Measurements from ENCODE around the gene ATG2A.

- TF ChIP-seq, protein P1, sequence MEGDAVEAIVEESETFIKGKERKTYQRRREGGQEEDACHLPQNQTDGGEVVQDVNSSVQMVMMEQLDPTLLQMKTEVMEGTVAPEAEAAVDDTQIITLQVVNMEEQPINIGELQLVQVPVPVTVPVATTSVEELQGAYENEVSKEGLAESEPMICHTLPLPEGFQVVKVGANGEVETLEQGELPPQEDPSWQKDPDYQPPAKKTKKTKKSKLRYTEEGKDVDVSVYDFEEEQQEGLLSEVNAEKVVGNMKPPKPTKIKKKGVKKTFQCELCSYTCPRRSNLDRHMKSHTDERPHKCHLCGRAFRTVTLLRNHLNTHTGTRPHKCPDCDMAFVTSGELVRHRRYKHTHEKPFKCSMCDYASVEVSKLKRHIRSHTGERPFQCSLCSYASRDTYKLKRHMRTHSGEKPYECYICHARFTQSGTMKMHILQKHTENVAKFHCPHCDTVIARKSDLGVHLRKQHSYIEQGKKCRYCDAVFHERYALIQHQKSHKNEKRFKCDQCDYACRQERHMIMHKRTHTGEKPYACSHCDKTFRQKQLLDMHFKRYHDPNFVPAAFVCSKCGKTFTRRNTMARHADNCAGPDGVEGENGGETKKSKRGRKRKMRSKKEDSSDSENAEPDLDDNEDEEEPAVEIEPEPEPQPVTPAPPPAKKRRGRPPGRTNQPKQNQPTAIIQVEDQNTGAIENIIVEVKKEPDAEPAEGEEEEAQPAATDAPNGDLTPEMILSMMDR (conservative IDR thresholded peaks at IDR 0.05; ENCODE audit: low read depth, low read length): no peak
- no peak for TF ChIP-seq EZH2 (IDR thresholded peaks at IDR 0.05; ENCODE audit: borderline replicate concordance, low read depth, low read length, poor library complexity, severe bottlenecking)
Measured at GRCh38 chr11:64897381-64898075, 19.5 kb downstream of the ATG2A start.

Measured in A673 (cell line).